NCI-H2081 (cell line): Measurements from ENCODE around the gene SLC27A3.

Experiments used
- DNase-seq, 2 experiments: peaks; one replicate each; lab custom pipeline; 2025; lab: John Stamatoyannopoulos, UW

Gene SLC27A3

GRCh38 chr1:153799566-153800465, 24.6 kb downstream of the SLC27A3 start:
- DNase-seq, result no peak

GRCh38 chr1:153800516-153800915, 25.3 kb downstream of the SLC27A3 start:
- no peak for DNase-seq

DNA sequence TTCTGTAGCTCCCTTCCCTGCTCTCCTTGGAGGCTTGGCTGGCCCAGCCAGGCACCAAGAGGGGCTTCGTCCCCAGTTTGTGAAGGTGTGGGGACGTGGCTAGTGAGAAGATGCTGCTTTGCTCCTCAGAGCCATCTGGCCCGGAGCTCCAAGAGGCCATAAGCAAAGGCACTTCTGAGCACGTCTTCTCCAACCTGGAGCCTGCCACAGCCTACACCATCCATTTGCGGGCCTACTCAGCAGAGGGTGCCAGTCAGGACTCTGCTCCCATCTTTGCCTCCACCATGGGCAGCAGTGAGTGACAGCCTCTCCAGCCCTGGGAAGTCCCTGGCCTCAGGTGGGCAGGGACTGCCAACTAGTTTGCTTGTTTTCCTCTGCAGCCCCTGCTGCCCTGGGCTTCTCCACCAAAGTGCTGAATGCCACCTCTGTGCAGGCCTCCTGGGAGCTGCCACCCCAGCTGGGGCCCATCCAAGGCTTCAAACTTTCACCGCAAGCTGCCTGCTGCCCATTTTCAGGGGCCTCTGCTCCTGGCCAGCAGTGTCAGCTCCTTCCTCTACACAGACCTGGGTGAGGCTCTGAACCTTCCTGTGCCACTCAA, 25.9 kb downstream of the SLC27A3 start:
- DNase-seq, result no peak

DNA sequence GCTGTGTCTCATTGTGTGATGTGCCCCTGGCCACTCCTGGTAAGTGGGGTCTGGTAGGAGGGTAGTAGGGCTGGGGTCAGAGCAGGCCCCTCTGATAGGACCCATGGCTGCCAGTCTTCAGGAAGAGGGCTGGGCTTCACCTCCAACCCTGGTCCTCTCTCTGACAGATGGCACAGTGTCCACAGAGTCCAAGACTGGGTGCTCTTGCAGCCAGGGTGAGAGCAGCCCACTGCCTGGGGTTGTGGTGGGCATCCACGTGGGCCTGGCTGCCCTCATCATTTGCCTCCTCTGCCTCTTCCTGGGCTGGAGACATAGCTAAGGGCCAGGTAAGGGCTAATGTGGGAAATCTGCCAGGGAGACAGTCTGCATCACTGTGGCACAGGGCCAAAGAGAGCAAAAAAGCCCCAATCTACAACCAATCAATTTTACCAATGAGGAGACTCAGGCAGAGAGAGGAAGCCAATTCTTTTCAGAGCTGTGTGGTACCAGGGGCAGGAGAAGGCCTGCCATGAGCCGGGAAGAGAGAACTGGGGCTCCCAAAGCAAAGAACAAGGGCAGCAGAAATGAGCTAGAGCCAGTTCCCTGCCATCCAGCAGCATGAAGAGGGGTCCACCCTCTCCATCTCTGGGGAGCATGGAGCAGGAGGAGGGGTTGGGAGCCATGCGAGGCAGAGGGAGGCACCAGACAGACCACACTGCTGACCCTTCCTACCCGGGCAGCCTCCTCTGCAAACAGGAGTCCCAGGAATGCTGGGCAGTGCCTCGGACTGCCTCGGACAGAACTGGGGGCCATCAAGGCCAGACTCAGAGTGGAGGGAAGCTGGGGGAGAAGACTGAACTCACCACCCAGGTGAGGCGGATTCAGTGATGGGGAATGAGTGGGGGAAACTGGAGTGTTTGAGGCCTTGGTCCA, 26.8 kb downstream of the SLC27A3 start:
- no peak for DNase-seq

DNA sequence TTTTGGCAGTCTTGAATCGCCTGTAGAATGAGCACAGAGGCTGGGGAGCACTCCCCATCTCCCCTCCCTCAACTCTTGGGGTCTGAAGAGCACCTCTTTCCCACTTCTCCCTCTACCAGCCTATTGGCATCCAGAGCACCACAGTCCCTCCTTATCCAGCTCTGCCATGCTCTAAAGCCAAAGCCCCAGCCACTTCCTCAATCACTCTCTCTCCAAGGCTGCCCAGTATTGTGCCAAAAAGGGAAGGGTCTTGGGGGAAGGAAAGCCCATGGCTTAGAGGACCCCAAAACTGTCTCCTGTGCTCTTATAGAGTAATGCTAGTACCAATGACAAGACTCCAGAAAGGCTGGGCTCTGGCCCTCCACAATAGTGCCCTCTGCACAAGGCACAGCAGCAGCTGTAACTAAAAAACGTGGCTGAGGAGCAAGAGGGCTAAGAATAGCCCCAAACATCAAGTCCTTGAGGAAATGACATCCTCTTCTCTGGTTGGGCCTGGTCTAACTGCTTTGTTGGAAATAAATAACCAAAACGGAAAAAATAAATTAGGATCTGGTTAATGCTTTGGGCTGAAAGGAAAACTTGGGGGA, 28.4 kb downstream of the SLC27A3 start:
- no peak for DNase-seq

DNA sequence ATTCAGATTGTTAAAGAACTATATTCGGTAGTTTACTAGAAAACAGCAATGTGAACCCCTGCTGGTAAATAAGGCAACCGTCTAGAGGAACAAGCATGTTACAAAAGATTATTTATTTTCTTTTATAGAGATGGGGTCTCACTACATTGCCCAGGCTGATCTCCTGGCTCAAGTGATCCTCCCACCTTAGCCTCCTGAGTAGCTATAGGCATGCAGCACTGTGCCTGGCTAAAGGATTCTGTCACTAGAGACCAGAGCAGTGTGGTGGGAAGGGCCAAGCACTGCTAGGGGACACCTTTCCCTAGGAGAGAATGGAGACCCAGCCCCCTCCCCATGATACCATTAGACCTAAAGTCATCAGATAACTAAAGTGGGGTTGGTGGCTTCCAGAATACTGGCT, 28.9 kb downstream of the SLC27A3 start:
- no peak for DNase-seq

DNA sequence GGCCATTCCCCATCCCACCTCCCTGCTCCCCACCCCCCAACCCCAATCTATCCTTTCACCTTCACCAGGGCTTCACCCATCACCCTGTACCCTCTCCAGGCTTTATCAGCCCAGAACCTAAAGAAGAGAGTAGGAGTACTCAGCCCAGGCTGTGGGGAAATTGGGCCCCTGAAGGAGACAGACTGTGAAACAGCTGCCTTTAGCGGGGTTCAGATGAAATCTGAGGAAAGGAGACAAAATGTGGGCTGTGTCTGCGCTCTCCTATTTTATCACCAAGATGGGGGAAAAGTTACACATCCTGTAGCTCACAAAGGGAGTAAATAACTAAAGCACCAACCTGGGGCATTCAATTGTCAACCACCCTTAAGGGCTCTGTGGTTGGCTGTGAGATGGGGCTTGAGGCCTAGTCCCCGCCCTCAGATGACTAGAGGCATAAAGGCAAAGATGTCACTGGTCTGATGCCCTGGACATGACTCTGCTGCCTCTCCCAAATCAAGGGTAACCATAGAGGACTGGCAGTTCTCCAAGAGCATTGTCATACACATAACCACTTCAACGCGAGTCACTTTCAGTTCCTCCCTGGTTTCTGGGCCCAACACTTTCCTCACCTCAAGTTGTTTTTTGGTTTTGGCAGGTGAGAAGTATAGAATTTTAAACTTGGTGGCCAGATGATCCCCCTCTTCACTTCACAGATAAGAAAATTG, 30.0 kb downstream of the SLC27A3 start:
- DNase-seq, result no peak

GRCh38 chr1:153805886-153806719, 30.9 kb downstream of the SLC27A3 start:
- no peak for DNase-seq

DNA sequence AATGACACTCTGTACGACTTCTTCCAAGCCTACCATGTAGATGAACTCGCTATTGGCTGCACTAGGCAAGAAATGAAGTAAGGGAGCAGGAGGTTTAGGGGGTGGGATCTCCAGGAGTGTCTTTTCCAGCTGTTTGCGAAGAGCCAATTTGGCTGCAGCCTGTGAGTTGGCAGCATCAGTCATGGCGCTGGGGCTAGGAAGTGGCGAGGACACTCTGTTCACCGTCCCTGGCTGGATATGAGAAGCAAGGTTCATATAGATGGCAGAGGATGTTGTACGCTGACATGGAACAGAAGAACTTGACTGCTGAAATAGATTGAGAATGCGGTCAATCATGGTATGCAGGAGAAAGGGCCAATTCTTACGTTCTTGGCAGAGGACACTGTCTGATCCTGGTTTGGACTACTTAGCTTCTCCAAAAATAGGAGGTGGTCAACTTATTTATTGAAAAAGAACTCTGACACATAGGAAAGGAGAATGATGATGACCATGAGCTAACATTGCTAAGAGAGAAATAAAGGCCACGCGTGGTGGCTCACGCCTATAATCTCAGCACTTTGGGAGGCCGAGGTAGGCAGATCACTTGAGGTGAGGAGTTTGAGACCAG, 41.2 kb downstream of the SLC27A3 start:
- DNase-seq, result no peak

DNA sequence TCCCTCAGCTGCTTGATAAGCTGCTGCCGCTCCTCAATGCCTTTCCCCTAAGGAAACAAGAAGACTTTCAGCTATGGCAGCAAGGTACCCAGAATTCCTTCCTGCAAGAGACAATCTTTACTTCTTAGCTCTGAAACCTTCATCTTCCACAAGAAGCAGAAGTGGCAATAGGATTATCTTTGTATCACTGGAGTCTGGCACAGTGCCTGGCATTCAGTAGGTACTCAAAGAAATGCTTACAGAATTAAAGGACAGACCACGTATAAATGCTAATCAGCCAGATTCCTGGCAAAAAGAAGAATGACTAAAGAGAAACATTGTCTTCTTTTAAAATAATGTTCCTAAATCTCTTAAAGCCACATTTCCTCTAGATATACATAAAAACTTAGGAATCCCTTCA, 43.7 kb downstream of the SLC27A3 start:
- DNase-seq, result no peak

- DNase-seq, result no peak
Observed at GRCh38 chr1:153827168-153827964, 52.2 kb downstream of the SLC27A3 start.
